SK-N-SH (cell line): ENCODE data around the gene SRD5A3.

Experiments used
- CHD2 ChIP-seq: fragments of 150-350 bp; IDR thresholded peaks from 2 replicates; pipeline ENCODE4 v1.6.1; 2018; ENCODE audit warnings: low read length; ENCODE audit not compliant: partially characterized antibody
- CTCF ChIP-seq: fragments of 200-600 bp; sonication (generic); IDR thresholded peaks from 2 replicates; pipeline ENCODE4 v1.6.1; 2017; ENCODE audit warnings: antibody characterized with exemption, mild to moderate bottlenecking, moderate library complexity
- JUND ChIP-seq: IDR thresholded peaks from 2 replicates; pipeline ENCODE4 v1.4.0; 2012
- POLR2AphosphoS5 ChIP-seq: IDR thresholded peaks from 2 replicates; pipeline ENCODE4 v1.6.1; 2012; ENCODE audit warnings: low read depth, low read length

- TF ChIP-seq CTCF (no peak), JUND (no peak), CHD2 (no peak), POLR2AphosphoS5 (no peak)
Measured at GRCh38 chr4:55308071-55308470, 38.0 kb upstream of the SRD5A3 start.
